Measurements from ENCODE around the gene LILRA2.
"Not testable (repeated sequence)": the region's sequence is repeated elsewhere in the genome, so short reads cannot be mapped to it uniquely, and the experiment has no call there.

The LILRA2 gene

GRCh38 chr19:54614726-54615125, 41.1 kb downstream of the LILRA2 start:
- Histone ChIP-seq H3K4me3 (ENCODE audit: low read depth, low read length) (no peak overlapping the region), H3K36me3 (no peaks in the 10 kb centered on the region), H3K9me3 (no peaks in the 10 kb centered on the region; the same call in 1 of the 2 replicates), H3K27me3 (no peaks in the 10 kb centered on the region; the same call in 1 of the 2 replicates), H3K4me1 (no peaks in the 10 kb centered on the region)
- DNase-seq, result no peak
- TF ChIP-seq CTCF (IDR thresholded peaks at IDR 0.05; ENCODE audit: low read depth, low read length), result no peak

DNA sequence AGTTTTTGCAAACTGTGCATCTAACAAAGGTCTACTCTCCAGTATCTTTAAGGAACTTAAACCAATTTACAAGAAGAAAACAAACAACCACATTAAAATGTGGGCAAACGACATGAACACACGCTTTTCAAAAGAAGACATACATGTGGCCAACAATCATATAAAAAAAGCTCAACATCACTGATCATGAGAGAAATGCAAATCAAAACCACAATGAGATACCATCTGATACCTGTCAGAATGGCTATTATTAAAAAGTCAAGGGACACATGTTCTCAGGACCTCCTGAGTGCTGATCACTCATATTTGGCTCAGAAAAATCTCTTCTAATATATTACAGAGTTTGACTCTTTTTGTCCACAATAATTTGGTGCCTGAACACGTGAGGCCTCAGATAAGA, 42.5 kb downstream of the LILRA2 start:
- Histone ChIP-seq H3K4me3 (ENCODE audit: low read depth, low read length) (no peak overlapping the region), H3K9me3 (no peaks in the 10 kb centered on the region), H3K27me3 (no peaks in the 10 kb centered on the region; the same call in none of the 2 replicates), H3K36me3 (no peaks in the 10 kb centered on the region), H3K4me1 (no peaks in the 10 kb centered on the region)
- TF ChIP-seq CTCF (IDR thresholded peaks at IDR 0.05; ENCODE audit: low read depth, low read length), result no peak
- DNase-seq, result no peak

DNA sequence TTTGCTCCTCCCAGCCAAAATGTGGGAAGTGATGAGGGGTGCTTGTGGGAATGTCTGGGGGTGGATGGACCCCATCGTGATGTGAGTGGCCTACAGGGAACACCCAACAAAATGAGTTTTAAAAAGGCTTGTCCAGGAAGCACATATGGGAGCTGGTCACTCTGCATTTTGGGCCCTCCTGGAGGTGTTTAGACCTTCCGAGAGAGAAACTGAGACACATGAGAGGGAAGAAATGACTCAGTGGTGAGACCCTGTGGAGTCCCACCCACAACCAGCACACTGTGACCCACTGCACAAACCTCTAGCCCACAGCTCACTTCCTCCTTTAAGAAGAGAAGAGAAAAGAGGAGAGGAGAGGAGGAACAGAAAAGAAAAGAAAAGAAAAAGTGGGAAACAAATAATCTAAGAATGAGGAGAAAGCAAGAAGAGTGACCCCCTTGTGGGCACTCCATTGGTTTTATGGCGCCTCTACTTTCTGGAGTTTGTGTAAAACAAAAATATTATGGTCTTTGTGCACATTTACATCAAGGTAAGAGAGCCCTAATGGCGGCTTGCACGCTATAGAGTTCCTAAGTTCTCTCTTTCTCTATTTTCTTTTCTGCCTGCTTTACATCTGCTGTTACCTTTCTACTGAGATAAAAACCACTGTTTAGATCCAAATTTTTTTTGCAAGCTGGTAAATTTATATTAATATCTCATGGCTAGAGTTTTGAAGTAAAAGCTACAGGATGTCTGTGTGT, 43.4 kb downstream of the LILRA2 start:
- Histone ChIP-seq H3K27me3 (no peaks in the 10 kb centered on the region; the same call in none of the 2 replicates), H3K4me1 (no peaks in the 10 kb centered on the region), H3K36me3 (no peaks in the 10 kb centered on the region), H3K4me3 (ENCODE audit: low read depth, low read length) (no peak overlapping the region), H3K9me3 (no peaks in the 10 kb centered on the region)
- no peak for DNase-seq
- no peak for TF ChIP-seq CTCF (IDR thresholded peaks at IDR 0.05; ENCODE audit: low read depth, low read length)

DNA sequence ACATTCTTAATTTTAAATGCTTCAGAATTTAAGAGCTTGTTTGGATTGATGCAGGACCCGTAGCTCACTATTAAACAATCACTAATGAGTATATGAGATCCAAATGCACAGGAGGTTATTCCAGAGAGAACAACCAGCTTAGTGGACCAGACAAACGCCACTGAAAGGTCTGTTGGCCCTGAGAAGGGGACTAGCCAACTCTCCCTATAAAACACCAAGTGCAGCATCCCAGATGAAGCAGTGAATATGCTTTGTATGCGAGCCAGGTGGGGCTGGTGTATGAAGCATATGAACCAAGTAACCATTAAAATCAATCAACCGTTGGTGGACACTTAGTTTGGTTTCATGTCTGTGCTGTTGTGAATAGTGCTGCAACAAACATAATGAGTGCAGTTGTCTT, 46.9 kb downstream of the LILRA2 start:
- Histone ChIP-seq H3K27me3 (no peaks in the 10 kb centered on the region; the same call in none of the 2 replicates), H3K4me1 (no peaks in the 10 kb centered on the region), H3K4me3 (ENCODE audit: low read depth, low read length) (no peak overlapping the region), H3K9me3 (no peaks in the 10 kb centered on the region), H3K36me3 (no peaks in the 10 kb centered on the region)
- no peak for TF ChIP-seq CTCF (IDR thresholded peaks at IDR 0.05; ENCODE audit: low read depth, low read length)
- DNase-seq, result no peak

DNA sequence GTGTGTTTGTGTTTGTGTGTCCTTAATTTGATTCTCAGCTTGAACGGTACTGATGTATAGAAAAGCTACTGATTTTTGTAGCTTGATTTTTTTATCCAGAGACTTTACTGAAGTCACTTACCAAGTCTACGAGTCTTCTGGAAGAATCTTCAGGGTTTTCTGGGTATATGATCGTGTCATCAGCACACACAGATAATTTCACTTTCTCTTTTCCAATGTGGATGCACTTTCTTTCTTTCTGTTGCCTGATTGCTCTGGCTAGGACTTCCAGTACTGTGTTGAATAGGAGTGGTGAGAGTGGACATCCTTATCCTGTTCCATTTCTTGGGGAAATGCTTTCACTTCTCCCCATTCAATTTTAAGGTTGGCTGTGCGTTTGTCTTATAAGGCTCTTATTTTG, 48.8 kb downstream of the LILRA2 start:
- Histone ChIP-seq H3K36me3 (no peaks in the 10 kb centered on the region), H3K9me3 (no peaks in the 10 kb centered on the region), H3K4me3 (ENCODE audit: low read depth, low read length) (no peak overlapping the region), H3K4me1 (no peaks in the 10 kb centered on the region), H3K27me3 (no peaks in the 10 kb centered on the region; the same call in 1 of the 2 replicates)
- no peak for TF ChIP-seq CTCF (IDR thresholded peaks at IDR 0.05; ENCODE audit: low read depth, low read length)
- no peak for DNase-seq

DNA sequence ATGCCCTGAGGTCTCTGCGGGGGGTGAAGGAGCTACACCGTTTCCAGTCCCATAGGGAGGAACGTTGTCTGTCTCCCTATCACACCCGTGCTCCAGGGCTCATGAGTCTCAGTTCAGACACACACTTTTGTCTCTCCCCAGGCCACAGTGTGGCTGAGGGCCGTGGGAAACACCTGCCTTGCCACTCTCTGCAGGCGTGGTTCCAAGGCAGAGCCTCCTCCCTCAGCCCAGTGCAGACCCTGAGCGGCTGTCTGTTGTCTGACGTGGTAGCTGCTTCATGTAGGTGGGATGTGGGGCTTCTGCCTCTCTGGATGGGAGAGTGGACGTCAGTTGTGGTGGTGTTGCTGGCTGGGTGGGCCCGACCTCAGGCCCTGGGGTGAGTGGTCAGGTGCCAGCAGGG, 50.6 kb downstream of the LILRA2 start:
- DNase-seq; H3K4me1 ChIP-seq; H3K9me3 ChIP-seq; H3K27me3 ChIP-seq; H3K36me3 ChIP-seq; H3K4me3 ChIP-seq (ENCODE audit: low read depth, low read length): not testable (repeated sequence)

DNA sequence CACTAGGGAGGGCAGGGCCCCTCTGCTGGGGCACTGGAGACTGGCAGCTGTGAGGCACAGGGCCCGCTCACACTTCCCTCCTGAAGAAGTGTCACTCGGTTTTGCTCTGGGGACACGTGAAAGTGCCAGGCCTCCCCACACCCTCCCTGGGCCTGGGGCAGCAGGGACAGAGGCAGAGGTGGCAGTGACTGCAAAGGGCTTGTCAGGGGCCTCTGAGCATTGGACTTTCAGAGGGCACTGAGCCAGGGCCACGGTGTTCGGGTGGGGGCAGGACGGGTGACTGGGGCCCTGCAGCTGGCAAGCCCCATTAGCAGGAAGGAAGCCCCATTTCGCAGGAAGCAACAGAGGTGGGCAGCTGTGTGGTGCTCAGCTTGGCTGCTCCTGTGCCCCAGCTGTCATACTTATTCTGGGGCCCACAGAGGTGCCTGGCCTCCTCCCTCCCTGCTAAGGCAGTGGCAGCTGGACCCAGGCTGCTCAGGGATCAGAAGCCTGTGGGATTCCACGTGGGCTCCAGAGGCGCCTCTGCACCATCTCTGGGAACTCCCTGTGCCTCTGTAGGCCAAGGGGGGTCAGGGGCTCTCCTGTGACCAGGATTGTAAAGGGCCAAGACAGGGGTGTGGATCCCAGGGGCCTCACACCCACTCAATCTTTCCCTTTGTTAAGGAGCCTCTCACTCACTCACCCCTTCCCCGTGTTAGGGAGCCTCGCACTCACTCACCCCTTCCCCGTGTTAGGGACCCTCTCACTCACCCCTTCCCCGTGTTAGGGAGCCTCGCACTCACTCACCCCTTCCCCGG, 51.5 kb downstream of the LILRA2 start:
- H3K4me3 ChIP-seq (ENCODE audit: low read depth, low read length); H3K36me3 ChIP-seq; H3K27me3 ChIP-seq; H3K4me1 ChIP-seq; DNase-seq; H3K9me3 ChIP-seq: not testable (repeated sequence)
